Pancreas (tissue), 10 donors: Measurements from ENCODE around the gene SUCO. TPM values are rescaled to one million over a fixed set of nuclear protein-coding genes. Genes with fewer than 3 reads are reported as not detected.

Experiments
- ATAC-seq, 4 donors: fragments of 200-7000 bp; cut with Tn5 transposase; one replicate each; pipeline versions ENCODE4 v1.8.0 to v1.9.1; 2020; ENCODE audit warnings: mild to moderate bottlenecking in 4 of 4, moderate library complexity in 4 of 4
- DNase-seq, 6 donors: peaks; one replicate each; pipeline ENCODE4 v3.0.0-alpha.2; 2020
- FAIRE-seq: peaks from 2 replicates; lab custom pipeline; 2012; peaks lifted over from hg19 to GRCh38; lab: Jason Lieb, UNC
- H3K27ac ChIP-seq, 4 donors: fragments of 200-600 bp; sonication (generic); 1 replicate in 3 of 4; 2 replicates in 1 of 4; pipeline versions ENCODE4 v1.5.0 to v1.8.0; 2020
- H3K27me3 ChIP-seq, 4 donors: fragments of 200-600 bp; one replicate each; pipeline ENCODE4 v1.8.0; 2021
- H3K36me3 ChIP-seq, 3 donors: fragments of 200-600 bp; sonication (generic) in 1 of 3; one replicate each; pipeline versions ENCODE4 v1.5.0 to v1.8.0; 2020 to 2021
- H3K4me1 ChIP-seq, 3 donors: fragments of 200-600 bp; one replicate each; pipeline ENCODE4 v1.8.0; 2021
- H3K4me3 ChIP-seq, 4 donors: fragments of 200-600 bp; sonication (generic) in 2 of 4; one replicate each; pipeline versions ENCODE4 v1.5.0 to v1.8.0; 2020 to 2021
- H3K9me3 ChIP-seq, 4 donors: fragments of 200-600 bp; one replicate each; pipeline ENCODE4 v1.8.0; 2021
- WGBS, 2 donors: extraction: QIAGEN DNeasy Blood & Tissue Kit; methylation state at CpG; one replicate each; pipeline ENCODE4 v1.1.7; 2013; 5-methylcytosine and 5-hydroxymethylcytosine counted together
- intact Hi-C, 3 donors: fragments of 100-400 bp; cut with DNase I; formaldehyde crosslinking; loops; one replicate each; pipeline versions ENCODE4 v1.11.1 to v1.14.2; 2022
- polyA plus RNA-seq, 2 donors: library from polyadenylated mRNA; stranded (reverse); fragments of 200-250 nt; gene quantifications; one replicate each; pipeline ENCODE4 v1.2.3, GENCODE V29; 2013
- total RNA-seq, 6 donors: library from RNA; stranded (reverse); fragmentation: NEBNext Ultra II Directional in 4 of 6; extraction: Animal tissue kit (Norgen Biotek cat#: 25700) in 4 of 6; gene quantifications; one replicate each; pipeline versions ENCODE4 v1.2.1 to v1.2.4, GENCODE V29; 2021 to 2023
- TF ChIP-seq, protein P1 (sequence below), 4 donors: fragments of 200-600 bp; sonication (generic) in 3 of 4; IDR thresholded peaks; one replicate each; pipeline versions ENCODE4 v1.5.0 to v1.8.0; 2021; ENCODE audit warnings: antibody characterized with exemption in 4 of 4
- donor health status: healthy with polysubstance abuse.
- donor health status: DM: no; HTN: no; CAD: no; lungs with moderate emphysema.
- donor health status: DM: no; HTN: no; CAD: no.
- donor health status: control.
- donor health status: control.
- donor health status: Bipolar disorder and iron deficiency.
- donor health status: DM: yes; HTN: yes; CAD: no.
- donor health status: DM: no; HTN: no; CAD: no.
- donor health status: DM: no; HTN: no; CAD: no.
- donor health status: DM: yes; HTN: yes; CAD: no.

Gene SUCO
- total and polyA plus RNA-seq, 8 donors: 16.6 to 79.8 (median 31.5) TPM

DNA sequence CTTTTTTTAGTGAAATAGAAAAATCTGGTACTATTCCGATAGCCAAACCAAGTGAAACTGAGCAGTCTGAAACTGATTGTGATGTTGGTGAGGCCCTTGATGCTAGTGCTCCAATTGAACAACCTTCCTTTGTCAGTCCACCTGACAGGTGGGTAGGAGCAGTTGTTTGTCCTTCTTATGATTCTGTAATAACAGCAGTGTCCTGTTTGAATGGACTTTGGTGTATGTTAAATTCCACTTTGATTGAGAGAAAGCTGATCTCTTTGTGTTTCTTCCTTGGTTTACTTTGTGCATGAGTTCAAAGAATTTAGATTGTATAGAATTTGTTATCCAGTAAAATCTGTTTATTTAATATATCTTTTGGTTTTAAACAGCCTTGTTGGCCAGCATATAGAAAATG, 24.3 kb downstream of the SUCO start:
- intact Hi-C loops: no loop called here
- Histone ChIP-seq H3K27me3 (no peaks in the 10 kb centered on the region), H3K4me3 (no peak overlapping the region), H3K4me1 (peaks cover 0 to 7% (median 4%) of the 10 kb centered on the region in 3 donors), H3K9me3 (no peaks in the 10 kb centered on the region), H3K27ac (no peak overlapping the region), H3K36me3 (peaks cover 0 to 23% (median 3%) of the 10 kb centered on the region in 3 donors)
- no peak for ATAC-seq
- no peak for FAIRE-seq
- DNase-seq: no peak
- TF ChIP-seq, protein P1, sequence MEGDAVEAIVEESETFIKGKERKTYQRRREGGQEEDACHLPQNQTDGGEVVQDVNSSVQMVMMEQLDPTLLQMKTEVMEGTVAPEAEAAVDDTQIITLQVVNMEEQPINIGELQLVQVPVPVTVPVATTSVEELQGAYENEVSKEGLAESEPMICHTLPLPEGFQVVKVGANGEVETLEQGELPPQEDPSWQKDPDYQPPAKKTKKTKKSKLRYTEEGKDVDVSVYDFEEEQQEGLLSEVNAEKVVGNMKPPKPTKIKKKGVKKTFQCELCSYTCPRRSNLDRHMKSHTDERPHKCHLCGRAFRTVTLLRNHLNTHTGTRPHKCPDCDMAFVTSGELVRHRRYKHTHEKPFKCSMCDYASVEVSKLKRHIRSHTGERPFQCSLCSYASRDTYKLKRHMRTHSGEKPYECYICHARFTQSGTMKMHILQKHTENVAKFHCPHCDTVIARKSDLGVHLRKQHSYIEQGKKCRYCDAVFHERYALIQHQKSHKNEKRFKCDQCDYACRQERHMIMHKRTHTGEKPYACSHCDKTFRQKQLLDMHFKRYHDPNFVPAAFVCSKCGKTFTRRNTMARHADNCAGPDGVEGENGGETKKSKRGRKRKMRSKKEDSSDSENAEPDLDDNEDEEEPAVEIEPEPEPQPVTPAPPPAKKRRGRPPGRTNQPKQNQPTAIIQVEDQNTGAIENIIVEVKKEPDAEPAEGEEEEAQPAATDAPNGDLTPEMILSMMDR (IDR thresholded peaks at IDR 0.05): no peak
- WGBS, 2 donors: 95 to 100% methylated on average over 1 of the region's 1 CpG

DNA sequence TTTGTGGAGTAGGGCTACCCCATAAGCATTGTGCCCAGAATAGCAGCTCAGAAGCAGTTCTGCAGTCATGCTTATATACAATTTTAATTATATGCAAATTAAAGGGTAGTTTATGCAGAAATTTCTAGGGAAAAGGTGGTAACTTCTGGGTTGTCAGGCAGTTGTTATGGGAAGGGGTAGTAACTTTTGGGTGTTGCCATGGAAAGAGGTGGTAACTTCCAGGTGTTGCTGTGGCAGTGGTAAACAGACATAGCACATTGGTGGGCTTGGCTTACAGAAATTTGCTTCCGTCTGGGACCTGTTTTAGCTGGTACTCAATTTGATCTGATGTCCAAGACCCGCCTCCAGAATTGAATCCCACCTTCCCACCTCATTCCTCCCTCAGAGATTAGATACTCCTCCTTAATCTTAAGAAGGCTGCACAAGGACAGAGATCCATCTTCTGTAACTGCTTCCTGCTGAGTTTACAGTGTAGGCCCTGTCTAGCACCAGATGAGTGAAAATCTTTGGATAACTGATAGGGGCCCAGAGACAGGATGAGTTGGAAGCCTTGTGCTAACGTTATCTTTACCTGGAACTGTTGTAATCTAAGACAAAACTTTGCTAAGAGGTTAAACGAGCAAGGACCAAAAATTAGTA, 26.7 kb downstream of the SUCO start:
- Histone ChIP-seq H3K36me3 (peaks cover 0 to 23% (median 3%) of the 10 kb centered on the region in 3 donors), H3K9me3 (no peaks in the 10 kb centered on the region), H3K4me1 (peaks cover 0 to 7% (median 0%) of the 10 kb centered on the region in 3 donors), H3K27ac (no peak overlapping the region), H3K27me3 (no peaks in the 10 kb centered on the region), H3K4me3 (no peak overlapping the region)
- FAIRE-seq (no peak), DNase-seq (no peak), ATAC-seq (no peak)
- intact Hi-C loops: no loop called here
- TF ChIP-seq, protein P1 (IDR thresholded peaks at IDR 0.05): no peak
- 74 to 75% methylated on average over 4 of the region's 4 CpGs for WGBS, 2 donors

DNA sequence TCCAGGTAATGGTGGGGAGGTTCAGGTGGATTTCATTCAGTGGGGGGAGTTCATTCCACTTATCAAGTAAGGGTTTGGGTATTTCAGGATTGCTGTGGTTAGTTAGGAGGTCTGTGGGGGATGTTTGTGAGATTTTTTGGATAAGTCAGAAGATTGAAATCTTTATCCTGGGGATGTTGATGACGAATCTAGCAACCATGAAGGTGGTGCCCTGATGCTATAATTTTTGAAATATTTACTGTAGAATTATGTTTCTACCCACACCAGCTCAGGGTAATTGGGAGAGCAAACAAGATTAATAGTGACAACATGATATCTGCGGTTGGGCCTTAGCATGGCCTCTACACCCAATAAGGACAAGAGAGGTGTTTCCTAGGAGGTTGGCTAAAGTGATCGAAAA, 28.3 kb downstream of the SUCO start:
- DNase-seq (no peak), ATAC-seq (no peak), FAIRE-seq (no peak)
- no peak overlapping the region for H3K27ac ChIP-seq
- intact Hi-C loops: no loop called here
- H3K9me3 ChIP-seq: no peaks in the 10 kb centered on the region
- 86 to 87% methylated on average over 3 of the region's 3 CpGs for WGBS, 2 donors
- no peaks in the 10 kb centered on the region for H3K4me1 ChIP-seq
- no peak overlapping the region for H3K4me3 ChIP-seq
- H3K36me3 ChIP-seq: peaks cover 0 to 18% (median 0%) of the 10 kb centered on the region in 3 donors
- no peaks in the 10 kb centered on the region for H3K27me3 ChIP-seq
- TF ChIP-seq, protein P1 (IDR thresholded peaks at IDR 0.05): no peak

DNA sequence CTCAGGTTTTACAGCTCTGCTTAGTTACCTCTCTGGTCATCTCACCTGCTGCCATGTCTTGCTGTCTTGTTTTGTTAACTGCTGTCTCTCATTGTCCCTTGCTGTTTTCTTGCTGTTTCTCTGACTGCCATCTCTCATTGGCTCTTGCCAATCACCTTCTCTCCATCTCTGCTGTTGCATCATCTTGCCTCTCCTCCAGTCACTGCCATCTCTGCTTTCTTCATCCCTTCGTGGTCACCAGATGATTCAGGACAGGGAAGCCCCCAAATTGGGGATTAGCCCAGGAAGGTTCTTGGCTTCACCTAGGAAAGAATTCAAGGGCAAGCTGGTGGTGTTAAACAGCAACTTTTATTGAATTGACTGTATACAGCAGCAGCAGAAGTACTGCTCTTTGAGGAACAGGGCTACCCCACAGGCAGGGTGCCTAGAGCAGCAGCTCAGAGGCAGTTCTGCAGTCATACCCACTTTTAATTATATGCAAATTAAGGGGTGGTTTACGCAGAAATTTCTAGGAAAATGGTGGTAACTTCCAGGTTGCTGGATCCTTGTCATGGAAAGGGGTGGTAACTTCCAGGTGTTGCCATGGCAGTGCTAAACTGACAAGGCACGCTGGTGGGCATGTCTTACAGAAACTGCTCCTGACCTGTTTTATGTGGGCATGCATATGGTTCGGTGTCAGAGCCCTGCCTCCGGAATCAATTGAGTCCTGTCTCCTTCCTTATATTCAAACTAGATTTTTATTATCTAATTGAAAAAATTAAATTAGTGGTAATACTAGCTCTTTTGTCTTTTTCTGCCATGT, 33.4 kb downstream of the SUCO start:
- no peaks in the 10 kb centered on the region for H3K9me3 ChIP-seq
- WGBS, 2 donors: 86 to 87% methylated on average over 5 of the region's 5 CpGs
- no peak for DNase-seq
- H3K36me3 ChIP-seq: peaks cover 4 to 18% (median 9%) of the 10 kb centered on the region in 3 donors
- no peak for FAIRE-seq
- intact Hi-C loops: no loop called here
- H3K4me3 ChIP-seq: no peak overlapping the region
- no peak overlapping the region for H3K27ac ChIP-seq
- ATAC-seq: peak in 1 of 4 donors; percentile 51
- H3K27me3 ChIP-seq: no peaks in the 10 kb centered on the region
- TF ChIP-seq, protein P1 (IDR thresholded peaks at IDR 0.05): no peak
- no peaks in the 10 kb centered on the region for H3K4me1 ChIP-seq
